Adrenal gland (tissue), 12 donors: Measurements from ENCODE around the gene LHFPL2. TPM values are rescaled to one million over a fixed set of nuclear protein-coding genes. Genes with fewer than 3 reads are reported as not detected.

Experiments
- DNase-seq, 7 donors: peaks; one replicate each; pipeline ENCODE4 v3.0.0-alpha.2; 2019 to 2020
- H3K27ac ChIP-seq, 5 donors: fragments of 200-600 bp; sonication (generic) in 4 of 5; 1 replicate in 3 of 5; 2 replicates in 2 of 5; pipeline versions ENCODE4 v1.5.1 to v1.8.0; 2016 to 2020; ENCODE audit warnings: mild to moderate bottlenecking in 1 of 5
- H3K27me3 ChIP-seq: fragments of 200-600 bp; 2 replicates; pipeline ENCODE4 v1.8.0; 2021
- H3K36me3 ChIP-seq, 2 donors: fragments of 200-600 bp; replicated peaks in 1 of 2; 1 replicate in 1 of 2; 2 replicates in 1 of 2; pipeline versions ENCODE4 v1.5.1 to v1.8.0; 2018 to 2022
- H3K4me1 ChIP-seq, 2 donors: fragments of 200-600 bp; replicated peaks in 1 of 2; 1 replicate in 1 of 2; 2 replicates in 1 of 2; pipeline versions ENCODE4 v1.5.1 to v1.8.0; 2018 to 2021
- H3K4me3 ChIP-seq, 4 donors: fragments of 200-600 bp; sonication (generic) in 3 of 4; one replicate each; pipeline ENCODE4 v1.5.1; 2016 to 2018
- H3K9me3 ChIP-seq, 3 donors: fragments of 200-600 bp; sonication (generic) in 1 of 3; replicated peaks in 1 of 3; 1 replicate in 2 of 3; 2 replicates in 1 of 3; pipeline versions ENCODE4 v1.5.1 to v1.8.0; 2016 to 2021
- POLR2A ChIP-seq, 2 donors: fragments of 450-650 bp; IDR thresholded peaks; one replicate each; pipeline ENCODE4 v1.6.1; 2017; ENCODE audit warnings: antibody characterized with exemption in 2 of 2, mild to moderate bottlenecking in 2 of 2, moderate library complexity in 1 of 2
- WGBS, 4 donors: extraction: QIAGEN DNeasy Blood & Tissue Kit in 2 of 4; methylation state at CpG; one replicate each; pipeline versions ENCODE4 v1.1.5 to v1.1.7; 2013 to 2017; 5-methylcytosine and 5-hydroxymethylcytosine counted together
- intact Hi-C, 2 donors: fragments of 100-400 bp; cut with DNase I; formaldehyde crosslinking; loops; one replicate each; pipeline versions ENCODE4 v1.14.1 to v1.15.0; 2022 to 2023
- polyA plus RNA-seq, 3 donors: library from polyadenylated mRNA; stranded (reverse); fragments of 200-250 nt in 2 of 3; fragments of 350-450 nt in 1 of 3; fragmentation: Illumina TruSeq in 1 of 3; extraction: RNeasy Lipid Tissue Mini Kit (QIAGEN cat#74804) in 1 of 3; gene quantifications; one replicate each; pipeline ENCODE4 v1.2.3, GENCODE V29; 2013 to 2014
- total RNA-seq, 9 donors: library from RNA; depleted of rRNA in 4 of 9; stranded (reverse); fragments of >200 nt in 4 of 9; fragments of 120-200 nt in 1 of 9; fragmentation: NEBNext Ultra II Directional in 1 of 9; extraction: Animal tissue kit (Norgen Biotek cat#: 25700) in 1 of 9; gene quantifications; one replicate each; pipeline versions ENCODE4 v1.1.0 to v1.2.4, GENCODE V29; 2013 to 2023
- TF ChIP-seq, protein P1 (sequence below), 6 experiments: fragments of 450-650 bp in 4 of 6; fragments of 200-600 bp in 2 of 6; sonication (generic) in 1 of 6; IDR thresholded peaks; 1 replicate in 5 of 6; 2 replicates in 1 of 6; pipeline versions ENCODE4 v1.5.1 to v1.8.0; 2016 to 2021; ENCODE audit warnings: antibody characterized with exemption in 6 of 6, mild to moderate bottlenecking in 2 of 6, moderate library complexity in 1 of 6
- donor health status: healthy with polysubstance abuse.
- donor health status: Bipolar disorder and iron deficiency.
- donor health status: DM: yes; HTN: yes; CAD: no.
- donor health status: DM: no; HTN: no; CAD: no.
- donor health status: DM: no; HTN: no; CAD: no.
- donor health status: DM: yes; HTN: yes; CAD: no.

LHFPL2 gene
- total and polyA plus RNA-seq, 12 donors: 8.0 to 68.4 (median 44.9) TPM

DNA sequence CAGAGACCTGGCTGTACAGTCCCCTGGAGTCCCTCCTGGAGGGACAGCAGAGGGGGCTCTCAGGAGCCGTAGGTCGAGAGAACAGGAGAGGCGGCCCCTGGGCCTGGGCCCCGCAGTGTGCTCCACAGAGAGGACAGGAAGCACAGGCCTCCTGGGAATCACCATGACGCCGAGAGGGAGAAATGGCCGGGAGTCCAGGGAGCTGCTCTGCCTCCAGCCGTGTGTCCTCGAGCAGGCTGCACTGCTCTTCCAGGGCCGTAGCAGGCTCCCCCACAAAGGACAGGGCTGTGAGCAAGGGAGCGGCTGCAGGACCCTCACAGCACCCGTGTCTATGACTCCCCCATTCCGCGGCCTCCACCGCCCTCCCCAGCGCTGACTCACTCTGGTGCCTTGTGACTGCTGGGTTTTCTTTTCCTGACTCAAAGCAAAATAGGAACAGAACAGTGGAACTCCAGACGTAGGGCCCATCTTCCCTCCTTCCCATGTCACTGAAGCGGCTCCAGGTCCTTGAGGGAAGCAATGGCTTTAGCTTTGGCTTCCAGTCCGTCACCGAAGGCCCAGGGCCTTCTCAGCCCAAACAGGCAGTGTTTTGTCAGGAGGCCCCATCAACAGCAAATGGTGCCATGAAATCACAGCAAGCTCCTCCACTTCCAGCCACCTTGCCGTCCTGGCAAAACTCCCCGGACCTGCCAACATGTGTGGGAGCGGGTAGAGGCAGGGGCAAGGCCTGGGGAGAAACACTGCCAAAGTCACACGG, 114.2 kb downstream of the LHFPL2 start:
- Histone ChIP-seq H3K27me3 (no peaks in the 10 kb centered on the region), H3K9me3 (no peaks in the 10 kb centered on the region), H3K4me3 (no peak overlapping the region), H3K4me1 (peaks cover 12 to 33% of the 10 kb centered on the region in 2 donors), H3K27ac (peak overlapping the region; percentile 33 to 88 (median 64)), H3K36me3 (no peaks in the 10 kb centered on the region)
- intact Hi-C loops: loop anchor here in 1 of 2 donors (10.0 kb wide), 1 partner anchor 70 kb away; no protein-coding TSS in a partner anchor
- 68 to 81% (median 74%) methylated on average over 12 to 24 of the region's 24 CpGs for WGBS, 4 donors
- TF ChIP-seq, protein P1, sequence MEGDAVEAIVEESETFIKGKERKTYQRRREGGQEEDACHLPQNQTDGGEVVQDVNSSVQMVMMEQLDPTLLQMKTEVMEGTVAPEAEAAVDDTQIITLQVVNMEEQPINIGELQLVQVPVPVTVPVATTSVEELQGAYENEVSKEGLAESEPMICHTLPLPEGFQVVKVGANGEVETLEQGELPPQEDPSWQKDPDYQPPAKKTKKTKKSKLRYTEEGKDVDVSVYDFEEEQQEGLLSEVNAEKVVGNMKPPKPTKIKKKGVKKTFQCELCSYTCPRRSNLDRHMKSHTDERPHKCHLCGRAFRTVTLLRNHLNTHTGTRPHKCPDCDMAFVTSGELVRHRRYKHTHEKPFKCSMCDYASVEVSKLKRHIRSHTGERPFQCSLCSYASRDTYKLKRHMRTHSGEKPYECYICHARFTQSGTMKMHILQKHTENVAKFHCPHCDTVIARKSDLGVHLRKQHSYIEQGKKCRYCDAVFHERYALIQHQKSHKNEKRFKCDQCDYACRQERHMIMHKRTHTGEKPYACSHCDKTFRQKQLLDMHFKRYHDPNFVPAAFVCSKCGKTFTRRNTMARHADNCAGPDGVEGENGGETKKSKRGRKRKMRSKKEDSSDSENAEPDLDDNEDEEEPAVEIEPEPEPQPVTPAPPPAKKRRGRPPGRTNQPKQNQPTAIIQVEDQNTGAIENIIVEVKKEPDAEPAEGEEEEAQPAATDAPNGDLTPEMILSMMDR (IDR thresholded peaks at IDR 0.05): no peak
- peak in 1 of 2 donors; percentile 22 for TF ChIP-seq POLR2A (IDR thresholded peaks at IDR 0.05)
- DNase-seq: peak; percentile 54 to 81 (median 65)

DNA sequence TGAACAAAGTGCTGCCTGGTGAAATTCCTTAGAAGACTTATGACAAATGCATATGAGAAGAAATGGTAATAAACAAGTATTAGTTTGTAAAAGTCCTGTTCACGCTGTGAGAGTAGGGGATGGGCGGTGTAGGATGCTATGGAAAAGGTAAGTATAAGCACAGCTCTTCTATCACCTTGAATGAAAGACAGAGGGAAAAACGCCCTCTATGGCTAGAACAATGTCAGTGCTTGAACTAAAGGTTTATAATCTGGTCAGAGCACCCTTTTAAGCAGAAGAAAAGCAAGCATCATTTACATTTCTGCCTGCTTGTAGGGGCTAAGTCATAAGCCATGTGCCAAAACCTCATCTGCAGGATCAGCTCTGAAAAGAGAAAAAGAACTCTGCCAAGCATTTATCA, 115.2 kb downstream of the LHFPL2 start:
- Histone ChIP-seq H3K4me1 (peaks cover 22 to 41% of the 10 kb centered on the region in 2 donors), H3K27ac (peak overlapping the region in 2 of 5 donors; percentile 61 to 88)

DNA sequence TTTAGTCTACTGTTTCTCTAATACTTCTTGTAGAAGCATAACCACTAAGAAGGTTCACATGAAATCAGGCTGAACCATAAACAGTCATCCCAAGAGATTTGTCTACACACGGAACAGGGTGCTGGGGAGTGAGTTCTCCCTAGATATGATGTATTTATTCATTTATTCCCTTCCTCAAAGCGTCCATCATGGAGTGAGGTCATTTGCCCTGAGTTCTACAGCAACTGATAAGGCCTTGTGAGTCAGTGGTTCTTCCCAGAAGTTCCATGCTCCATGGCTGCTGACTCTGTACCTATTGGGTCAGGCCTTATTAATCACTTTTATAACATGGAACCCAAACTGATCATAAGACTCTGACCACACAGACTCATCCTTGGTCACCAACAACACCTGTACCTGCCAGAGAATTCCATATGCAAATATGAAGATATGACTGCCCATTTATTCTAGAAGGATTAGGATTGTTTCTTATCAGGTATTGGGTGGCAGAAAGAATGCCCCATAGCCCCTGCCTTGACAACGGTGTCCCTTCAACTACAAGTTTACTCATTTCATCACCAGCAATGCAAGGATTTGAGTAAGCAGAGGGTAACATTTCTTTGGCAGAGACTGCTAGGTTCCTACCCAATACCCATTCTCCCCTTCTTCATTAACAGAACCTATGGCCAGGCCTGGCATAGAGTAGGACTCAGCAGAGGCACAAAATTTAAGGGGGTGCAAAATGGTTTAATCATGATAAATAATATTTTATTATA, 118.1 kb downstream of the LHFPL2 start:
- Histone ChIP-seq H3K27me3 (no peaks in the 10 kb centered on the region), H3K4me1 (peaks cover 22 to 64% of the 10 kb centered on the region in 2 donors), H3K9me3 (no peaks in the 10 kb centered on the region), H3K36me3 (no peaks in the 10 kb centered on the region), H3K4me3 (no peak overlapping the region), H3K27ac (peak overlapping the region; percentile 20 to 94 (median 86))
- WGBS, 4 donors: 30 to 46% (median 39%) methylated on average over 3 of the region's 3 CpGs
- TF ChIP-seq, protein P1 (IDR thresholded peaks at IDR 0.05): no peak
- peak in 1 of 2 donors; percentile 18 for TF ChIP-seq POLR2A (IDR thresholded peaks at IDR 0.05)
- intact Hi-C loops: loop anchor here in 1 of 2 donors (10.0 kb wide), 1 partner anchor 66 kb away; no protein-coding TSS in a partner anchor
- DNase-seq: peak; percentile 66 to 89 (median 82)

More for the DNA sequence above, 115.2 kb downstream of the LHFPL2 start:
- TF ChIP-seq, protein P1 (IDR thresholded peaks at IDR 0.05): peak in 3 of 6 experiments; percentile 21 to 28 (median 28)
- TF ChIP-seq POLR2A (IDR thresholded peaks at IDR 0.05): no peak
- Histone ChIP-seq H3K4me3 (no peak overlapping the region), H3K27me3 (no peaks in the 10 kb centered on the region), H3K9me3 (no peaks in the 10 kb centered on the region), H3K36me3 (no peaks in the 10 kb centered on the region)
- WGBS, 4 donors: 78 to 86% (median 81%) methylated on average over 3 of the region's 3 CpGs
- DNase-seq: no peak
- intact Hi-C loops: loop anchor here in 1 of 2 donors (10.0 kb wide), 1 partner anchor 69 kb away; no protein-coding TSS in a partner anchor

DNA sequence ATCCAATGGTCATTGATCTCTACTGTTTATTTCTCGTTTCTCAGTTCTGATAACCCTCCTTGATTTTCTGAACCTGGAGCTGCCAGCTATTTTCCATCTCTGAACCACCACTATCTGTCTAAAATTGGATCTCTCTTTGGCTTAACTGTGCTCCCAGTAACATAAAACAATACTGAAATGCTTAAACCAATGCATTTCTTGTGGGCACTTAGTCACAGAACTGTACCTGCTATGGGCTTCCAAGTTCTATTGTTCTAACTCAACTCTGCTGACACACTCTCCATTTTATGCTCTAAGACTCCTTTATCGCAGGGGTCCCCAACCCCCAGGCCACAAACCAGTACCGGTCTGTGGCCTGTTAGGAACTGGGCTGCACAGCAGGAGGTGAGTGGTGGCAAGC, 120.6 kb downstream of the LHFPL2 start:
- Histone ChIP-seq H3K36me3 (no peaks in the 10 kb centered on the region), H3K4me3 (no peak overlapping the region), H3K9me3 (no peaks in the 10 kb centered on the region), H3K27ac (peak overlapping the region in 3 of 5 donors; percentile 13 to 91 (median 87)), H3K27me3 (no peaks in the 10 kb centered on the region), H3K4me1 (peaks cover 24 to 74% of the 10 kb centered on the region in 2 donors)
- DNase-seq: no peak
- WGBS, 4 donors: 90 to 93% (median 92%) methylated on average over 3 of the region's 3 CpGs
- intact Hi-C loops: no loop called here
- TF ChIP-seq, protein P1 (IDR thresholded peaks at IDR 0.05): no peak
- TF ChIP-seq POLR2A (IDR thresholded peaks at IDR 0.05): no peak
